22Rv1 (cell line): Measurements from ENCODE around the gene RHOB.

Experiments
- ZFX ChIP-seq: fragments of 450-650 bp; IDR thresholded peaks from 2 replicates; pipeline ENCODE4 v1.6.1; 2017; ENCODE audit warnings: antibody characterized with exemption, borderline replicate concordance
- TF ChIP-seq, protein P1 (sequence below): fragments of 450-650 bp; IDR thresholded peaks from 2 replicates; pipeline ENCODE4 v1.5.1; 2017; ENCODE audit warnings: mild to moderate bottlenecking

DNA sequence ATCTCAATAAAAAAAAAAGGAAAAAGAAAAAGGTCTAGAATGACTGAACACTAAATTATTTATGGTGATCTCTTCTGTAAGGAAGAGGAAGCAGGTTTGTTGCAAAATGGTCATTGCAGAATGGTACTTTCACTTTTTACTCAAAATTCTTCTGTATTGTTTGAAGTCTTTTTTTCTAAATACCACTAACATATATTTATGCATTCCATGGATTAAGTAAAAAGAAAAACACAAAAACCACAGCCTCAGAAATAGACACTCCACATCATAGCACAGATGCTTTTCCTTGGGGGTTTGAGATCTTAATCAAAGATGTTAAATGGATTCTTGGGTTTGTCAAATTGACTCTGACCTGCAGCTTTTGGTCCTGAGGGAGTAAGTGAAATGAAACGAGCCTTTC, 47.4 kb downstream of the RHOB start:
- TF ChIP-seq, protein P1, sequence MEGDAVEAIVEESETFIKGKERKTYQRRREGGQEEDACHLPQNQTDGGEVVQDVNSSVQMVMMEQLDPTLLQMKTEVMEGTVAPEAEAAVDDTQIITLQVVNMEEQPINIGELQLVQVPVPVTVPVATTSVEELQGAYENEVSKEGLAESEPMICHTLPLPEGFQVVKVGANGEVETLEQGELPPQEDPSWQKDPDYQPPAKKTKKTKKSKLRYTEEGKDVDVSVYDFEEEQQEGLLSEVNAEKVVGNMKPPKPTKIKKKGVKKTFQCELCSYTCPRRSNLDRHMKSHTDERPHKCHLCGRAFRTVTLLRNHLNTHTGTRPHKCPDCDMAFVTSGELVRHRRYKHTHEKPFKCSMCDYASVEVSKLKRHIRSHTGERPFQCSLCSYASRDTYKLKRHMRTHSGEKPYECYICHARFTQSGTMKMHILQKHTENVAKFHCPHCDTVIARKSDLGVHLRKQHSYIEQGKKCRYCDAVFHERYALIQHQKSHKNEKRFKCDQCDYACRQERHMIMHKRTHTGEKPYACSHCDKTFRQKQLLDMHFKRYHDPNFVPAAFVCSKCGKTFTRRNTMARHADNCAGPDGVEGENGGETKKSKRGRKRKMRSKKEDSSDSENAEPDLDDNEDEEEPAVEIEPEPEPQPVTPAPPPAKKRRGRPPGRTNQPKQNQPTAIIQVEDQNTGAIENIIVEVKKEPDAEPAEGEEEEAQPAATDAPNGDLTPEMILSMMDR: no peak
- no peak for TF ChIP-seq ZFX
